ENCODE measurements around the gene POLD2.

The POLD2 gene

GRCh38 chr7:44112997-44113763 is 10.2 kb downstream of the POLD2 start:
- DNase-seq, result no peak

GRCh38 chr7:44112231-44112996 is 10.9 kb downstream of the POLD2 start:
- no peak for DNase-seq

- DNase-seq, result no peak
Measured at GRCh38 chr7:44111761-44112160, 11.6 kb downstream of the POLD2 start.

- DNase-seq, result no peak
Measured at GRCh38 chr7:44110719-44111635, 12.4 kb downstream of the POLD2 start.

GRCh38 chr7:44109991-44110390 is 13.4 kb downstream of the POLD2 start:
- no peak for DNase-seq

GRCh38 chr7:44108768-44109750 is 14.3 kb downstream of the POLD2 start:
- DNase-seq, result no peak

GRCh38 chr7:44107961-44108767 is 15.2 kb downstream of the POLD2 start:
- DNase-seq, result no peak

- no peak for DNase-seq
Measured at GRCh38 chr7:44107116-44107960, 16.0 kb downstream of the POLD2 start.

- no peak for DNase-seq
Measured at GRCh38 chr7:44106311-44107065, 16.9 kb downstream of the POLD2 start.

GRCh38 chr7:44105832-44106231 is 17.5 kb downstream of the POLD2 start:
- no peak for DNase-seq

GRCh38 chr7:44104860-44105771 is 18.2 kb downstream of the POLD2 start:
- peak; percentile 63 for DNase-seq

GRCh38 chr7:44103923-44104859 is 19.2 kb downstream of the POLD2 start, which contains the start of gene AEBP1:
Gene AEBP1 (plus strand): TSS chr7:44104345. CDS start chr7:44104666, 321 bp downstream.
- DNase-seq, result peak; percentile 55

GRCh38 chr7:44103566-44103922 is 19.8 kb downstream of the POLD2 start:
- DNase-seq, result no peak

GRCh38 chr7:44102846-44103565 is 20.3 kb downstream of the POLD2 start:
- DNase-seq, result no peak

- DNase-seq, result peak; percentile 94
Measured at GRCh38 chr7:44101966-44102845, 21.1 kb downstream of the POLD2 start.

Measured in fibroblast of skin of back (primary cell).